T-helper 2 cell treated with Interferon-gamma antibody and Interleukin-4, amounts not matched to agents 100 ng/mL and 5 ng/mL, for 36 hours (primary cell): ENCODE results near the gene IER3. TPM values are rescaled to one million over a fixed set of nuclear protein-coding genes. Genes with fewer than 3 reads are reported as not detected.

ENCODE experiments used
- intact Hi-C: fragments of 100-400 bp; cut with micrococcal nuclease; formaldehyde crosslinking; loops from one replicate; pipeline ENCODE4 v1.15.1; 2023
- total RNA-seq: library from RNA; stranded (reverse); gene quantifications from 2 replicates; pipeline ENCODE4 v1.2.3, GENCODE V29; 2022

IER3 gene
- total RNA-seq, 1 donor from 2014 or later, result 20.9 TPM

- intact Hi-C loops, result no loop called here
Observed at GRCh38 chr6:30711758-30712380, 32.5 kb downstream of the IER3 start.

- intact Hi-C loops, result no loop called here
Observed at GRCh38 chr6:30709101-30709868, 35.1 kb downstream of the IER3 start.

GRCh38 chr6:30707281-30707850 is 37.0 kb downstream of the IER3 start:
- intact Hi-C loops, result no loop called here

- intact Hi-C loops, result no loop called here
Observed at GRCh38 chr6:30705620-30706019, 38.7 kb downstream of the IER3 start.

GRCh38 chr6:30703821-30704220 is 40.5 kb downstream of the IER3 start:
- intact Hi-C loops, result no loop called here

- intact Hi-C loops, result no loop called here
Observed at GRCh38 chr6:30703011-30703410, 41.3 kb downstream of the IER3 start.

- intact Hi-C loops, result no loop called here
Observed at GRCh38 chr6:30700340-30700739, 44.0 kb downstream of the IER3 start.

GRCh38 chr6:30696432-30696831 is 47.9 kb downstream of the IER3 start:
- intact Hi-C loops, result no loop called here

Other genes starting within 250 kb of the IER3 start
- gene GNL1, start 188.1 kb downstream of the IER3 start, total RNA-seq, result 55.7 and 56.1 TPM in 2 replicates
- gene PRR3, start 187.3 kb downstream of the IER3 start, total RNA-seq, result 23.3 and 24.6 TPM in 2 replicates
- 80.3 and 85.2 TPM in 2 replicates for gene ABCF1, start 173.1 kb downstream of the IER3 start, total RNA-seq
- 100 and 106 TPM in 2 replicates for gene PPP1R10, start 127.3 kb downstream of the IER3 start, total RNA-seq
- gene MRPS18B, start 126.7 kb downstream of the IER3 start, total RNA-seq, result 40.2 and 43.2 TPM in 2 replicates
- 9.0 and 9.6 TPM in 2 replicates for gene ATAT1, start 117.7 kb downstream of the IER3 start, total RNA-seq
- gene C6orf136, start 97.4 kb downstream of the IER3 start, total RNA-seq, result 20.1 and 26.0 TPM in 2 replicates
- gene DHX16, start 71.5 kb downstream of the IER3 start, total RNA-seq, result 44.4 and 47.6 TPM in 2 replicates
- gene PPP1R18, start 57.9 kb downstream of the IER3 start, total RNA-seq, result 247 TPM in 2 replicates
- 33.5 and 35.1 TPM in 2 replicates for gene NRM, start 53.6 kb downstream of the IER3 start, total RNA-seq
- gene MDC1, start 27.3 kb downstream of the IER3 start, total RNA-seq, result 72.7 and 79.0 TPM in 2 replicates
- gene TUBB, start 24.2 kb downstream of the IER3 start, total RNA-seq, result 1,315 and 1,323 TPM in 2 replicates
- gene FLOT1, start 1.9 kb downstream of the IER3 start, total RNA-seq, result 126 and 132 TPM in 2 replicates
- 6.6 and 8.7 TPM in 2 replicates for gene DDR1, start 140.0 kb upstream of the IER3 start, total RNA-seq
- 29.8 and 32.1 TPM in 2 replicates for gene GTF2H4, start 163.7 kb upstream of the IER3 start, total RNA-seq
- gene VARS2, start 169.7 kb upstream of the IER3 start, total RNA-seq, result 40.4 and 42.1 TPM in 2 replicates
- not detected in 2 replicates for gene SFTA2, start 187.6 kb upstream of the IER3 start, total RNA-seq
- gene MUCL3, start 196.4 kb upstream of the IER3 start, total RNA-seq, result not detected in 2 replicates
- gene MUC21, start 239.2 kb upstream of the IER3 start, total RNA-seq, result not detected in 2 replicates